ENCODE measurements around the gene SLC27A2. TPM values are rescaled to one million over a fixed set of nuclear protein-coding genes. Genes with fewer than 3 reads are reported as not detected.

The SLC27A2 gene
- total RNA-seq, 3 donors from 2014 or later (not counting 1 experiment from before 2014, with no cell fraction given): 0.47 to 2.7 (median 0.50) TPM

GRCh38 chr15:50227076-50227475, 45.1 kb downstream of the SLC27A2 start:
- Mint-ChIP-seq H3K27me3 (ENCODE audit: low read depth in 2 of 2) (no peaks in the 10 kb centered on the region), H3K4me1 (no peaks in the 10 kb centered on the region), H3K9me3 (no peaks in the 10 kb centered on the region), H3K36me3 (no peaks in the 10 kb centered on the region), H3K4me3 (no peak overlapping the region), H3K27ac (no peak overlapping the region)
- Histone ChIP-seq H3K4me3 (ENCODE audit: low read length) (no peak overlapping the region), H3K36me3 (ENCODE audit: control insufficient read depth, insufficient read depth, low read length) (no peaks in the 10 kb centered on the region), H3K9me3 (ENCODE audit: control insufficient read depth, insufficient read depth, low read length) (no peaks in the 10 kb centered on the region), H3K4me1 (ENCODE audit: control insufficient read depth, insufficient read depth, low read length) (no peaks in the 10 kb centered on the region), H3K27ac (ENCODE audit: low read length) (no peak overlapping the region), H3K27me3 (ENCODE audit: control insufficient read depth, insufficient read depth, low read length) (no peaks in the 10 kb centered on the region)
- TF ChIP-seq CTCF (IDR thresholded peaks at IDR 0.05): no peak
- DNase-seq (no peak), ATAC-seq (no peak)
- 94% methylated on average over 5 of the region's 5 CpGs for WGBS (ENCODE audit: insufficient coverage)
- intact Hi-C loops (cut with micrococcal nuclease): no loop called here

- ATAC-seq (no peak), DNase-seq (no peak)
- no peak overlapping the region for H3K27ac ChIP-seq (ENCODE audit: low read length)
- no peak overlapping the region for H3K4me3 ChIP-seq (ENCODE audit: low read length)
- H3K4me3 Mint-ChIP-seq: no peak overlapping the region
- no peaks in the 10 kb centered on the region for H3K36me3 ChIP-seq (ENCODE audit: control insufficient read depth, insufficient read depth, low read length)
- no peaks in the 10 kb centered on the region for H3K4me1 Mint-ChIP-seq
- H3K9me3 Mint-ChIP-seq: no peaks in the 10 kb centered on the region
- H3K27me3 Mint-ChIP-seq (ENCODE audit: low read depth in 2 of 2): no peaks in the 10 kb centered on the region
- no peaks in the 10 kb centered on the region for H3K36me3 Mint-ChIP-seq
- no peak overlapping the region for H3K27ac Mint-ChIP-seq
- TF ChIP-seq CTCF (IDR thresholded peaks at IDR 0.05): no peak
- no peaks in the 10 kb centered on the region for H3K9me3 ChIP-seq (ENCODE audit: control insufficient read depth, insufficient read depth, low read length)
- H3K4me1 ChIP-seq (ENCODE audit: control insufficient read depth, insufficient read depth, low read length): no peaks in the 10 kb centered on the region
- H3K27me3 ChIP-seq (ENCODE audit: control insufficient read depth, insufficient read depth, low read length): no peaks in the 10 kb centered on the region
- intact Hi-C loops (cut with micrococcal nuclease): no loop called here
- 95% methylated on average over 3 of the region's 3 CpGs for WGBS (ENCODE audit: insufficient coverage)
These were observed 46.9 kb downstream of the SLC27A2 start for GRCh38 chr15:50228866-50229265.

- Histone ChIP-seq H3K4me1 (ENCODE audit: control insufficient read depth, insufficient read depth, low read length) (no peaks in the 10 kb centered on the region), H3K9me3 (ENCODE audit: control insufficient read depth, insufficient read depth, low read length) (no peaks in the 10 kb centered on the region), H3K27me3 (ENCODE audit: control insufficient read depth, insufficient read depth, low read length) (no peaks in the 10 kb centered on the region), H3K27ac (ENCODE audit: low read length) (no peak overlapping the region), H3K4me3 (ENCODE audit: low read length) (no peak overlapping the region), H3K36me3 (ENCODE audit: control insufficient read depth, insufficient read depth, low read length) (no peaks in the 10 kb centered on the region)
- intact Hi-C loops (cut with micrococcal nuclease): no loop called here
- DNase-seq (no peak), ATAC-seq (no peak)
- no peak overlapping the region for H3K27ac Mint-ChIP-seq
- H3K4me3 Mint-ChIP-seq: no peak overlapping the region
- H3K9me3 Mint-ChIP-seq: no peaks in the 10 kb centered on the region
- no peaks in the 10 kb centered on the region for H3K27me3 Mint-ChIP-seq (ENCODE audit: low read depth in 2 of 2)
- 66% methylated on average over 2 of the region's 3 CpGs for WGBS (ENCODE audit: insufficient coverage)
- no peaks in the 10 kb centered on the region for H3K4me1 Mint-ChIP-seq
- no peaks in the 10 kb centered on the region for H3K36me3 Mint-ChIP-seq
- TF ChIP-seq CTCF (IDR thresholded peaks at IDR 0.05): no peak
These were observed 47.3 kb downstream of the SLC27A2 start for GRCh38 chr15:50229336-50229735.

- intact Hi-C loops (cut with micrococcal nuclease): no loop called here
These were observed 49.8 kb downstream of the SLC27A2 start for GRCh38 chr15:50231761-50232160.

More at GRCh38 chr15:50231761-50232160, 49.8 kb downstream of the SLC27A2 start:
- H3K4me1 ChIP-seq (ENCODE audit: control insufficient read depth, insufficient read depth, low read length): no peaks in the 10 kb centered on the region
- no peaks in the 10 kb centered on the region for H3K9me3 ChIP-seq (ENCODE audit: control insufficient read depth, insufficient read depth, low read length)
- ATAC-seq (no peak), DNase-seq (no peak)
- no peak for TF ChIP-seq CTCF (IDR thresholded peaks at IDR 0.05)
- Mint-ChIP-seq H3K27me3 (ENCODE audit: low read depth in 2 of 2) (no peaks in the 10 kb centered on the region), H3K27ac (no peak overlapping the region), H3K9me3 (no peaks in the 10 kb centered on the region), H3K4me1 (no peaks in the 10 kb centered on the region), H3K4me3 (no peak overlapping the region), H3K36me3 (no peaks in the 10 kb centered on the region)
- no peak overlapping the region for H3K4me3 ChIP-seq (ENCODE audit: low read length)
- H3K27me3 ChIP-seq (ENCODE audit: control insufficient read depth, insufficient read depth, low read length): no peaks in the 10 kb centered on the region
- H3K27ac ChIP-seq (ENCODE audit: low read length): no peak overlapping the region
- no peaks in the 10 kb centered on the region for H3K36me3 ChIP-seq (ENCODE audit: control insufficient read depth, insufficient read depth, low read length)
